CD4-positive, alpha-beta T cell treated with Interleukin-21 for 1 hour (primary cell): ENCODE results near the gene UQCRHL.
A peak's percentile ranks its signal among the peaks of the same experiment; 100 is the strongest.
"Not testable (repeated sequence)": the region's sequence is repeated elsewhere in the genome, so short reads cannot be mapped to it uniquely, and the experiment has no call there.

Experiments used
- DNase-seq: peaks from one replicate; pipeline ENCODE4 v3.0.0-alpha.2; 2020

Gene UQCRHL

DNA sequence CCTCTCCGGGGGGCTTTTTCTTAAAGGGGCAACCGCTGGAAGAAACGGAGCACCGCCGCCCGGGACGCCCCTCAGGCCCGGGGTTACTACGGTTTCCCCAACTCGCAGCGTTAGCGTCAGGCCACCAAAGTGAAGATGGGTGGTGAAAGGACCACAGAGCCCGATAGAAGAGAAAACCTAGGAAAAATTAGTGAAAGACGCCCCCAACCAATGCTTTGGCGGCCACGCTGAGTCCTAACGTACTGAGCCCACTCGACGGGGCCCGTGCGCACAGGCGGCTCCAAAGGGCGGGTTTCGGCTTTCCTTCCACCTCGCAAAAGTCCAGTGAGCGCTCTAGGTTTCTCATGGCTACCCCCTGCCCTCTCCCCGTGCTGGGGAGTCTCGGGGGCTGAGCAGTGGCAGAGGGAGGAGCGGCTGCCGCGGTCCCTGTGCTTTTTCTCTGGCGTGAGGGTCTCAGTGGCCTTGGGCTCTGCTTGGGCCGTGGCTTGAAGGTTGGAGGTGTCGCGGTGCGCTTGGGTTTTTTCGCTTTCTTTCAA, 27.8 kb upstream of the UQCRHL start:
- no peak for DNase-seq

DNA sequence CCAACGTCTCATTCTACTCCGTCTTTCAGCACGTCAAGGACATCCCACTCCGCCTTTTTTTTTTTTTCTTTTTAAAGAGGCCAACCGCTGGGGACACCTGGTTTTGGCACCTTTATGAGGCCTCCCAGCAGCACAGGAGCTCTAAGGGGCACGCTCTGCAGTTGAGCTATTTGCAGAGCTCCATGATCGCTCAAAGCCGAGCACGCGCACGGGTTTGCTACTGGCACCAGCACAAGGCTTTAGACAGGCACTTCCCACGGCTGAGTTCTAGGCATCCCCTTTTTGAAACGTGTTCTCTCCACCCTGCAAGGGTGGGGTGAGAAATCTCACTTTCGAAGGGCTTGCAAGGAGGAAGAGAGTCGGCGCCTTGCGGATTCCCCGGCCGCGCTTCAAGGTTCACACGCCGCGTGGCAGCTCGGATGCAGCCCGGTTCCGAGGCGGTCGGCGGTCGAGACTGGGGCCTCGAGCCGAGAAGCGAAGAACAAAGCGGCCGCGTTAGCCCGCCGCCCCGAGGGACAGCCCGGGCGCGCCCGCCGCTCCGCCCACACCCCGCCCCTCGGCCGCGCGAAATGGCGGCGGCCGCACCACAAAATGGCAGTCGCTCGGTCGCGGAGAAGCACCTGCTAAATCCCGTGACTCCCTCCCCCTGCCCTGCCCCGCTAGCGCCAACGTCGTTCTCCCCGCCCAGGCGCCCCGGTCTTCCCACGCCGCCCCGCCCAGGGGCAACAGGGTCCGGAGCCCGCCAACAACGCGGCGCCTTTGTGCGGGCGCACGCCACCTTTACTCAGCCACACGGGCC, 27.2 kb upstream of the UQCRHL start:
- peak; percentile 91 for DNase-seq

DNA sequence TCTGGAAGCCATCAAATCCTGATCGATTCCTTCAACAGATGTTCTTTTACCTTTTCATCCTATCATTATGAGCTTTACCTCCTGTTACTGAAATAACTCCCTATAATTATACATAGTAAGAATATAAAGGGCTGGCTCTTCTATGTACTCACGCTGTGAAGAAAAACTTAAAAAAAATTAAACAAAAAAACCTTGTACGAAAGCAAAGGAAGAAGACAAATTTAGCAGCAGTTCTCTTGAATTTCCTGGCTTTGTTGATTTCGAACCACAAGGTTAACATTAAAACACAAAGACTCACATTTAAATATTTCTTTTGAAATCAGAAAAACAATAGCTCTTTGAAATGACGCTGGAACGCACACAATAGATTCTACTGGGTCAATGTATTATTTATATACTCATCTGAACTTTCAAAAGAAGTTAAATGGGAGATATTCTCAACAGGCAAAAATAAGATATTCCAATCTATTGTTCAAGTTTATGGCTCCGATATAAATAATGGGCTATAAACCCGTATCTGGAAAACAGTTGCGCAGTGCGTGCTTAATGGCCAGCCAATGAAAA, 26.5 kb upstream of the UQCRHL start:
- DNase-seq, result no peak

DNA sequence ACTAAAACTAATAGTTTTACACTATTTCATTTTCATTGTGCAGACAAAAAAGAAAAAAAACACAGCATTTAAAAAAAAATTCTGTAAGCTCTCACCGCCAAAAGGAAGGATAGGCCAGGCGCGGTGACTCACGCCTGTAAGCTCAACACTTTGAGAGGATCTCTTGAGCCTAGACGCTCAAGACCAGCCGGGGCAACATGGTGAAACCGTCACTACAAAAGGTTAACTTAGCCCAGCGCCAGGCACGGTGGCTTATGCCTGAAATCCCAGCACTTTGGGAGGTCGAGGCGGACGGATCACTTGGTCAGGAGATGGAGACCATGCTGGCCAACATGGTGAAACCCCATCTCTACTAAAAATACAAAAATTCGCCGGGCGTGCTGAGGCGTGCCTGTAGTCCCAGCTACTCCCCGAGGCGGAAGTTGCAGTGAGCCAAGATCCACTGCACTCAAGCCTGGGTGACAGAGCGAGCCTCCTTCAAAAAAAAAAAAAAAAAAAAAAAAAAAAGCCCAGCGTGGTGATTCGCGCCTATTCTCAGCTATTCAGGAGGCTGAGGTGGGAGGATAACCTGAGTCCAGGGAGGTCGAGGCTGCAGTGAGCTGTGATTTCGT, 25.7 kb upstream of the UQCRHL start:
- DNase-seq, result peak; percentile 70

DNA sequence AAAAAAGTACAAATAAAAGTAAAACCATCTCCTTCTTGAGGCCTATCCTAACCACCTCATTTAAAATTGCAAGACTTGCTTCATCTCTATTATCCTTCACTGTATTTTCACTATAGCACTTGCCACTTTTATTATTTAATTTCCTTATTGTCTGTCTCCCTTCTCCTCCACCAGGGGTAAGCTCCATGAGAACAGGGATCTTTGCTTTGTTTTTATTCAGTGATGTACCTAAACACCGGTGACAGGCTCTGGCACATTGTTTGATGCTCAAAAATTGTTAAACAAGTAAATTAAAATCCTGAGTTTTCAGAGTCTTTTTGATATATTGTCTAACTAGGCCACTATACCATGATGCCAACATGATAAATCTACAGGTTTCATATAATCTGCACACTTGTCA, 22.8 kb upstream of the UQCRHL start:
- DNase-seq, result no peak

DNA sequence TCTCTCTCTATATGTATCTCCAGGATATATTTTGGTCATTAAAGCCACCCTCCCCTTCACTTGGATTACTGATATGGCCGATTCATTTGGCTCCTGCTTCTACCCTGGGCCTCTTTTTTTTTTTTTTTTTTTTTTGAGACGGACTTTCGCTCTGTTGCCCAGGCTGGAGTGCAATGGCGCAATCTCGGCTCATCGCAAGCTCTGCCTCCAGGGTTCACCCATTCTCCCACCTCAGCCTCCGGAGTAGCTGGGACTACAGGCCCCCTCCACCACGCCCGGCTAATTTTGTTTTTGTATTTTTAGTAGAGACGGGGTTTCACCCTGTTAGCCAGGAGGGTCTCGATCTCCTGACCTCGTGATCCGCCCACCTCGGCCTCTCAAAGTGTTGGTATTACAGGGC, 21.5 kb upstream of the UQCRHL start:
- DNase-seq, result not testable (repeated sequence)

DNA sequence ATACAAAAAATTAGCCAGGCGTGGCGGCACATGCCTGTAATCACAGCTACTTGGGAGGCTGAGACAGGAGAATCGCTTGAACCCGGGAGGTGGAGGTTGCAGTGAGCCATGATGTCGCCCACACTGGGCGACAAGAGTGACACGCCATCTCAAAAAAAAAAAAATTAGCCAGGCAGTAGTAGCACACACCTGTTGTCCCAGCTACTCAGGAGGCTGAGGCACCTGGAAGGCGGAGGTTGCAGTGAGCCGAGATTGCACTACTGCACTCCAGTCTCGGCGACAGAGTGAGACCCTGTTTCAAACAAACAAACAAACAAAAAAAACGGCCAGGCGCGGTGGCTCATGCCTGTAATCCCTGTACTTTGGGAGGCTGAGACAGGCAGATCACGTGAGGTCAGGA, 20.1 kb upstream of the UQCRHL start:
- not testable (repeated sequence) for DNase-seq

DNA sequence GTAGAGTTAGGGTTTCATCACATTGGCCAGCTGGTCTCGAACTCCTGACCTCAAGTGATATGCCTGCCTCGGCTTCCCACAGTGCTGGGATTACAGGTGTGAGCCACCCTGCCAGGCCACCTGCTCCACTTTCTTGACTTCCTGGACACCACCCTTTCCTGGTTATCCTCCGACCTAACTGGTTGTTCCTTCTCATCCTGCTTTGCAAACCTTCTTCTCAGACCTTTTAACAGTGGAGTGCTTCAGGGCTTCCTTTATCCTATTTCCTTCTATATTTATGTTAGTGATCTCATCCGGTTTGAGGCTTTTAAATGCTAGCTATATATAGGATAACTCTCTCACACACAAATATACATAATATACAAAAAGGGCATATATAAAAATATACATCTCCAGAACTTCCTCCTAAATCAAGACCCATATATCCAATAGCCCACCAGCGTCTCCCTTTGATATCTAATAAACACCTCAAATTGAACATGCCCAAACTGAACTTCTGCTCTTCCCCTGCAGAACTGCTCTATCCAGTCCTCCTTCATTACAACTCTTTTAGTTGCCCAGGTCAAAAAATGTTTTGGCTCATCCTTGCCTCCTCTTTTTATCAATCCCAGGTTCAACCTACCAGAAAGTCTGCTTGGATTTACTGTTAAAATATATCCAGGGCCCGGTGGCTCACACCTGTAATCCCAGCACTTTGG, 19.5 kb upstream of the UQCRHL start:
- no peak for DNase-seq

DNA sequence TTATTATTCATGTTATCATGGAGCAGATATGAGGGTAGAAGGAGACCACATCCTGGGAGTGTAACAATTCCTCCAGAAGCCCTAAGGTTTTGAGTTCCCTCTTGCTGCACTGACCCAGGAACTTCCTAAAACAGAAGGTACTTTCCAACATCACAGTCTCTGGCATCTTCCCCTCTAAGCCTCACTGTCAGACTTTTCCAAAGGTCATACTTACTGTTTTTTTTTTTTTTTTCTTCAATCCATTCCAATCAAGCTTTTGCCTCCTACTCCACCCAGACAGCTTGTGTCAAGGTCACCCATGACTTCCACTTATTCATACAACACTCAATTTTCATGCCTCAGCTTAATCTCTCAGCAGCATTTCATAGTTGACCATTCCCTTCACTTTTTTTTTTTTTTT, 18.4 kb upstream of the UQCRHL start:
- no peak for DNase-seq

DNA sequence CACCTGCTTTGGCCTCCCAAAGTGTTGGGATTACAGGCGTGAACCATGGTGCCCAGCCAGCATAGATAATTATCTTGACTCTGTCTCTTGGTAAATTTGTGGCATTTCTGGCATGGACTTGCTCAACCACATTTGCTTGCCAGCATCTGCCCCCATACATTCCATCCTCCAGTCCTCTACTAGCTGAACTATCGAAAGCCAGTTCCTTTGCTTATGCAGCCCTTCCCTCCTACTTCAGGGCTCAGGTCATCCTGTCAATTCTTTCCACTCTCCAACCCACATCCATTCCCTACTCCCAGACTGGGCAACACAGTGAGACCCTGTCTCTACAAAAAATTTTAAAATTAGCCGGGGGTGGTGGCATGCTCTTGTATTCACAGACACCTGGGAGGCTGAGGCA, 13.0 kb upstream of the UQCRHL start:
- DNase-seq, result no peak

DNA sequence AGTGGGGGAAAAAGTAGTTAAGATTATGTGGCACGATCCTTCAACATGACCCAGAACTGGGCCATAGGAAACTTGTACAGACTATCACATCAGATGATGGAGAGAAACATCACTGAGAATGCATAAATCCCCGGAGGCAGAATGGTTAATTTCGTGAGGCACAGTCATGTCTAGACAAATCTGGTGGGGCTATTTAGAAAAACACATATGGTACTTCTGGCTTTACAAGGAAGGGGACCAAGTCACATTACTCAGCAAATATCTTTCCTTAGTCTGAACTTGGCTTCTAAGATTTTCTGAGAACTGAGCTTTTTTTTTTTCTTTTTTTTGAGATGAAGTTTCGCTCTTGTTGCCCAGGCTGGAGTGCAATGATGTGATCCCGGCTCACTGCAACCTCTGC, 9.2 kb upstream of the UQCRHL start:
- DNase-seq, result no peak

DNA sequence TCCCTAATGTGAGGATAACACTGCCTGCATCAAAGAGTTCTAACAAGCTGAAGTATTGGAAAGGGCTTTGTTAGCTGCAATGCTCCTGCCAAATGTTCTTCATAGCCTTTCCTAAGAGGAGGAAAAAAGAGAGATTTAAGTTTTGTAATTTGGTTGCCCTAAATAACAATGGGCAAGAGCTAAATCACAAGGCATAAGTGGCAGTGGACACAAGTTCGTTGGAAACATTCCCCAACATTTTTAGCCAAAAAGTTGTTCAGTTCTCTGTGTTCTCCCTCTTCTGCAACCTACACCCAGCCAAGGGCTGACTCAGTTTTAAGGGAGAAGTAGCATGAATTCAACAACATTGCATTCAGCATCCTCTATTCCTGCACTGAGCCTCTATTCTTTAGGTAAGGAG, 2.6 kb upstream of the UQCRHL start:
- no peak for DNase-seq

DNA sequence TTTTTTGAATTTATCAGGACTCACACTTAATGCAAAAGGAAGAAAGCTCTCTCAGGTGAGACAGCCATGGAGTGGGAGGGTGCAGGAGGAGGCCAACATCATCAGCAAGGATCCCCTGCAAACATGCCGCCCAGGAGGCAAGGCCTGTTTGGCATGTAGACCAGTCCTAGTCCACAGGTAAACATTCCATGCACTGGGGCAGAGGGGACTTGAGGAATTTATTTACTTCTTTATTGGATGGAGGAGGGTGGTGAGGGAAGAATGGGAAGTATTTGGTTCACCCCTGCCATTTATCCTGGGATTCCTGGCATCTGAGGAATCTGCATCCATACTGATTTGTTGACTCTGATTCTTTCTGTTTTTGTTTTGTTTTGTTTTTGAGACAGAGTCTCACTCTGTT, 1.5 kb upstream of the UQCRHL start:
- no peak for DNase-seq

DNA sequence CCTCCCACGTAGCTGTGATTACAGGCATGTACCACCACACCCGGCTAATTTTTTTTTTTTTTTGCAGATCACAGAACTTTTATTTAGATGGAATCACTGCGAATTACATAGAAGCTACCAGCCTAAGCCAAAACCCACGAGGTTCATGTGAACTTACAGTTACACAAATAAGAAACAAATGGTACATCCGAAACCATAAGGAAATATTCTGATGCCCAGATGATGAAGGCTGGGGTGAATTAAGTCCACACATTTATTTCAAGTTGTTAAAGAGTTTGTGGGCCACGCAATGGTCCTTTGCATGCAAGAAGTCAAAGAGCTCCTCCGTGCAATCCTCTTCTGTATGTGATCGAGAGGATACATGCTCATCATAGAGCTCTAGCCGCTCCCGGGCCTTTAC, 328 bp downstream of the UQCRHL start:
- no peak for DNase-seq

DNA sequence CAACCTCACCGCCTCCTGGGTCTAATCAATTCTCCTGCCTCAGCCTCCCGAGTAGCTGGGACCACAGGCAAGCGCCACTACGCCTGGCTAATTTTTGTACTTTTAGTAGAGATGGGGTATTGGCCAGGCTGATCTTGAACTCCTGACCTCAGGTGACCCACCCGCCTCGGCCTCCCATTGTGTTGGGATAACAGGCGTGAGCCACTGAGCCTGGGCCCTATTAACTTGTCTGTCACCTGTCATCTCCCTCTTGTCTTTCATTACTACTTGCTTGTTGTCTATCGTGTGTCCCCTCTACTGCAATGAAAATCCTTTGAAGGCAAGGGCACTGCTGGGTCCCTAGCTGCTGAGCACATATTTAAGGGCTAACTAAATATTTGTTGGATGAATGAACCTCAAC, 3.4 kb downstream of the UQCRHL start:
- DNase-seq, result no peak

DNA sequence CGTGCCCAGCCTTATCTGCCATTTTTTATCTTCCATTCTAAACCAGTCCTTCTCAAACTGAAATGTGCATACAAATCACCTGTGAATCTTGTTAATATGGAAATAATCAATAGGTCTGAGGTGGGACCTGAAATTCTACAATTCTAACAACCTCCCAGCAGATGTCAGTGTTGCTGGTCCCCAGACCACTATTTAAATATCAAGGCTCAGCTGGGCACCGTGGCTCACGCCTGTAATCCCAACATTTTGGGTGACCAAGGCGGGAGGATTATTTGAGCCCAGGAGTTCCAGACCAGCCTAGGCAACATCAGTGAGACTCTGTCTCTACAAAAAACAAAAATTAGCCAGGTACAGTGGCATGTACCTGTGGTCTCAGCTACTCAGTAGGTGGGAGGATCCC, 4.1 kb downstream of the UQCRHL start:
- DNase-seq, result peak; percentile 33

DNA sequence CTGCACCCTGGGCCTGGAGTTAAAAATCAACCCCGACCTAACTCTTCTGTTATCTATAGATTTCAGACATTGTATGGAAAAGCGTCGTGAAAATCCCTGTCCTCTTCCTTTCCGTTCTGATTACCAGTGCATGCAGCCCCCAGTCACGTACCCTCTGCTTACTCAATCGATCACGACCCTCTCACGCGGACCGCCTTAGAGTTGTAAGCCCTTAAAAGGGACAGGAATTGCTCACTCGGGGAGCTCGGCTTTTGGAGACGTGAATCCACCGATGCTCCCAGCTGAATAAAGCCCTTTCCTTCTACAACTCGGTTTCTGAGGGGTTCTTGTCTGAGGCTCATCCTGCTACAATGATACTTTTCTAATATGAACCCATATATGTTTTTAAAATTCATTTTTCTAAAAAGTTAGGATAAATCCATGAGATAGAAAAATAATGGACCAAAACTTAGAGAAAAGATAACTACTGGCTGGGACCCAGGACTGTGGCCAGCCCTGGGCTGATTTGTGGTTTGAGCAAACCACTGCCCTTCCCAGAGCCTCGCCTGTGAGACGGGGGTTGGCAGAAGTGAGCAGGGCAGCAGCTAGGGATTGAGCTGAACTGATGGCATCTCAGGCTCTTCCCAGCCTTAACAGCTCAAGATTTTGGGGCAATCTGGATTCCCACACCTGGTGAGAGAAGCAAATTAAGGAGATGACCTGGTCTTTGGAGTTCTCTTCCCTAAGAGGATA, 5.0 kb downstream of the UQCRHL start:
- DNase-seq, result no peak

DNA sequence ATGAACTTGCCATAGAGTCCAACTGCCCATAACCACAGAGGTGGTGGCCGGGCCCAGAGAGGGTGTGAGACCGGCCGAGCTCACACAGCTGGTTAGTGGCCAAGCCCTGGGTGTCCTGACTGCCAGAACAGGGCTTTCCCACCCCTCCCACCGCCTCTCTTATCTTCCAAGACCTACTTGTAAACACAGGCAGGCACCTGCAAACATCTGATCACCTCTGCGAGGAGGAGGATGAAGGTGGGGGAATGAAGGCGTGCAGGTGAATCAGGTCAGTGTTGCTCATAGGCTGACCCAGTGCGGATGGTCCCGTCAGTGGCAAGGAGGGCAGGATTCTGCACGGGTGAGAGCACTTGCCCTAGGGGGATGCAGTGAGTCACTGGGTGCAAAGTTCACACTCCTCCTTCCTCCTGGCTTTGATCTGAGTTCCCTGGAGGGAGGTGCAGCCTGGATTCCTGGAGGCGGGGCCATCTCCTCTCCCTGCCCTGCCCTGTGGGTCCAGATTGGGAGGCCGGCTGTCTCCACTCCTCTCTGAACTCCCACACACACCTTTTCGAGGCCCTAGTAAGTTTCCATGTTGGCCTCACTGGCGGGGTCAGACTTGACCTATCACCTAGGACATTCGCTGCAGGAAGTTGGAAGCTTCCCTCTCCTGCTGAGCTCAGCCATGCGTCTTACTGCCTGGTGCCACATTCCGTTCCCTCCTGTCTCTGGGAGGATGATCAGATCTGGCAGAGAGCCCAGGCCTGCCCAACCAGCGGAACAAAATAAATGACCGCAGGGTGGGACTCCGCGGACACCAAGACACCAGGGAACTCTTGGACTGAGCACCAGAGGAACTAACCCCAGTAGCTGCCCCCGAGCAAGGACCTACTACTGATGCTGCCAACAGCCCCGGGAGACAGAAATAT, 7.3 kb downstream of the UQCRHL start:
- no peak for DNase-seq

DNA sequence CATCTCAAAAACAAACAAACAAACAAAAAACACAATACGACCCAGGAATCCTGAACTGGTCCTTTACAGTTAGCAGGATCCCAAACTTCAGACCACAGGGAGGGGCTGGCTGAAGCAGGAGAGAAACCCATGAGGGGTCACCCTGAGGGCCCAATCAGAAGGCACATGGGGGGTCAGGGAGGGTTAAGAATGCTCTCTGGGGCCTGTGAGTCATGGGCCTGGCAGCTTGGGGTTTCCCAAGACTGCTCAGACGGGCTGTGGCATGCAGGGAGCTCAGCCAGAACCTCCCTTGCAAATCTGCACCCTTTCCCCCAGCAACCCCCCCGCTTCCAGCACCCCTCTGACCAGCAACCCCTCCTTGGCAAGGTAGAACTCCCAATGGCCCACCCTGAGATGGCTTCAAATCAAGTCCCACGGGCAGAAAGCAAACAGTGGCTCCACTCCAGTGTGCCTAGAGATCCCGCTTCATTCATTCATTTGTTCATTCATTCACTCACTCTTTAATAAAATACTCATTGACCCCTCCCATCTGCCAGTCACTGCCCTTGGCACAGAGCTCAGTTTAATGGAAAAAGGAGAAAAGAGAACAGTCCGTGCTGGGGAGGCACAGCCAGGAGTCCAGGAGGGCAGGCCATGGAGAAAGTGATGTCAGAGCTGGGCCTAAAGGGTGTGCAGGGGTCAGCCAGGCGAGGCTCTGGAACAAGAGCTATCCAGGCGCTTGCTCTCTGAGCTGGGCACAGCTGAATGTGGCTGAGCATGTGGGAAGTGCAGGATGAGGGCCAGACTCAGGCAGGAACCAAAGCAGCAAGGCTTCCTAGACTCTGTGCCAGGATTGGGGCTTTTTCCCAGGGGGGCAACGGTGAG, 8.2 kb downstream of the UQCRHL start:
- DNase-seq, result no peak

DNA sequence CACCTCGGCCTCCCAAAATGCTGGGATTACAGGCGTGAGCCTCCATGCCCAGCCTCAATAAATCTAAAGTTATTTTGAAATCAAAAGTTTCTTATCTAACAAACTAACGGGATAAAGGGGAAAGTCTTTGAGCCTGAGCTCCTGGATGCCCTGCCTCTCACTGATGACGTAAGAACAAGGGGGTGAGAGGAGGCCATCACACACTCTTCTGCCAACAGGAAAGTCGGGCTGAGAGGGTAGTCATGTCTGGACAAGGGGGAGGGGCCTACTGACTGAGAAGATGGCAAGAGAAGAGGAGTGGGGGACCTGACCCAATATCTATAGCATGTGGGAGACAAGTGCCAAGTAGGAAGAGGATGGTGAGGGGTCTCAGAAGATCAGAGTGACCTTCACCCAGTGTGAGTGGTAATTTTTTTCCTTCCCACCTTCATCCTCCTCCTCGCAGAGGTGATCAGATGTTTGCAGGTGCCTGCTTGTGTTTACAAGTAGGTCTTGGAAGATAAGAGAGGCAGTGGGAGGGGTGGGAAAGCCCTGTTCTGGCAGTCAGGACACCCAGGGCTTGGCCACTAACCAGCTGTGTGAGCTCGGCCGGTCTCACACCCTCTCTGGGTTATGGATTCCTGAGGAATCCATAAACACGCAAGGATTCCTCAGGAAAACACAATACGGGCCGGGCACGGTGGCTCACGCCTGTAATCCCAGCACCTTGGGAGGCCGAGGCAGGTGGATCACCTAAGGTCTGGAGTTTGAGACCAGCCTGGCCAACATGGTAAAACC, 9.6 kb downstream of the UQCRHL start:
- DNase-seq, result no peak
